HG03095 (cell line): ENCODE measurements around the gene ZMYND10.
A peak's percentile ranks its signal among the peaks of the same experiment; 100 is the strongest.

Experiments
- ATAC-seq: cut with Tn5 transposase; IDR thresholded peaks from one replicate; pipeline ENCODE4 v1.9.1; 2021; ENCODE audit warnings: moderate library complexity; ENCODE audit not compliant: unreplicated experiment

The ZMYND10 gene

GRCh38 chr3:50371133-50371685 is 25.7 kb upstream of the ZMYND10 start:
- no peak for ATAC-seq

GRCh38 chr3:50370594-50370993 is 25.1 kb upstream of the ZMYND10 start:
- no peak for ATAC-seq

- no peak for ATAC-seq
Measured at GRCh38 chr3:50369012-50369670, 23.6 kb upstream of the ZMYND10 start.

DNA sequence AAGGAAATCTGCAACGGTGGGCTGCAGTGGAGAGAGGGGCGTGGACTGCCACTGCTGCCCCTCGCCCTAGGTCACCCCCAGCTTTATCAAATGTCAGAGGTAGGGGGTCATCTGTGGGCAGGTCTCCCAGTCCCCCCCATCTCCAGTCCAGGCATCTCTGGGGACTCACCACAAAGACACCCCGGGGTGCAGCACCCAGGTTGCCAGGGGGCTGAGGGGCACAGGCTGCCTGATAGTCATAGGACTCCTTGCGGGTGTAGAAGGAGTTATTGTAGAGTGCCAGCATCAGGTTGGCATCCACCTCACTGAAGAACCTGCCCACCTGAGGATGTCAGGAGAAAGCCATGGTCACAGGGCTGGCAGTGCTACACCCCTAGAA is 20.3 kb upstream of the ZMYND10 start:
- ATAC-seq = no peak

- ATAC-seq = peak; percentile 77
Measured at GRCh38 chr3:50365080-50365841, 19.7 kb upstream of the ZMYND10 start.

DNA sequence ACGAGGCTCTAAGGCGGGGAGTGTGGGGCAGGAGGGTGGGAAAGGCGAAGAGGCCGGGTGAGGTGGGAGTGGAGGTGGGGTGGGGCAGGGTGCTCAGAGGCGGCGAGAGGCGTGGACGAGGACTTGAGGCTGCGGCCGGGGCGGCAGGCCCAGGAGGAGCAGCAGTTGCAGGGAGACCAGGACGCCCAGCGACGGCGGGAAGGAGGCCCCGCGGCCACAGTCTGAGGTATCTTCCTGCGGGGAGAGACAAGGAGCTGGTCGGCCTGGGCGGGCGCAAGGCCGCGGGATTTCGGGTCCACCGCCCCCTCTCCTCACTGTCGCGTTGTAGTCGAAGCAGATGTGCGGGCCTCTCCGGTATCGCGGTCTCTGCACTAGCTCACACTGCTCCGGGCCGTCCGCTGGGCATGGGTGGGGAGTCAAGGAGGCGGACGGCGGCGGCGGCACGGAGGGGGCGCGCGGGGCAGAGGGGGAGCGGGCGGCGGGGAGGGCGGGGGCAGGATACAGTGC is 19.1 kb upstream of the ZMYND10 start:
- peak; percentile 12 for ATAC-seq

DNA sequence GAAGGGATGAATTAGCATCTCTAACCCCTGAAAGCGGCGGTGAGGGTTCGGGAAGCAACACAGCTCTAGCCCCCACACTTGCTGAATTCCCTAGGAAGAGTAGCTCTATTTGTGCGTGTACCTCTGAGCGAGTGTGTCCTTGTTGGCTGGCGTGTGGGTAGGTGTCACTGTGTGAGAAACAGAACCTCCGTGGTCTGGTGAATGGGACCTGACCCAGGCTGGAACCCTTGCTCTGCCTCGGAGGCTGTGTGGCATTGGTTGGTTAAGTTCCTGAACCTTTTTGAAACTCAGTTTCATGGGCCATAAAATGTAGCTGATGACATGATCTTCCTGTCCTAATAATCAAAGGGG is 14.2 kb upstream of the ZMYND10 start:
- ATAC-seq = peak; percentile 7

GRCh38 chr3:50358911-50359759 is 13.6 kb upstream of the ZMYND10 start, which contains the start of gene TMEM115:
Gene TMEM115, minus strand, starts transcription at chr3:50359521. Its CDS starts 458 bp downstream, at chr3:50359063.
- peak; percentile 97 for ATAC-seq

DNA sequence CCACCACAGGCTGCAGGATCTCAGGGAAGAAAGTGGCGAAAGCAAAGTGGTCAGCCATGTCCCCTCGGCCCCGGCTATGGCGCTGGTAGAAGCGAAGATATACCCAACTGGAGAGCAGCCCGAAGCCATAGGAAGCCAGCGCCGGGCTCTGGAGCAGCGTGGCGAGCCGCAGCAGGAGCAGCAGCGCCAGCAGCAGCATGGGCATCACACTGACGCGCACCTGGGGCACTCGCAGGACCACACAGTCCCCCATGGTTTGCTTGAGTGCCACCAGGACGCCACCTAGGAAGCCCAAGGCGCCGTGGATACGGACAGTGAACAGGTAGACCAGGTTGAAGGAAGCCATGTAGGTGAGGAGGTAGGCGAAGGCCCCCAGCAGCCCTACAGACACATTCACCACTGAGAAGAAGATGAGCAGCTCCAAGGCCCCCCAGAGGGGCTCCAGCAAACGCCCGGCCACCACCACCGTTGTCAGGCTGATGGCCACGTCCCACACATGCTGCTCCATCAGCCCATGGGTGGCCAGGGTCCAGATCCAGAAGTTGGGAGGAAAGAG is 12.9 kb upstream of the ZMYND10 start:
- ATAC-seq = no peak

DNA sequence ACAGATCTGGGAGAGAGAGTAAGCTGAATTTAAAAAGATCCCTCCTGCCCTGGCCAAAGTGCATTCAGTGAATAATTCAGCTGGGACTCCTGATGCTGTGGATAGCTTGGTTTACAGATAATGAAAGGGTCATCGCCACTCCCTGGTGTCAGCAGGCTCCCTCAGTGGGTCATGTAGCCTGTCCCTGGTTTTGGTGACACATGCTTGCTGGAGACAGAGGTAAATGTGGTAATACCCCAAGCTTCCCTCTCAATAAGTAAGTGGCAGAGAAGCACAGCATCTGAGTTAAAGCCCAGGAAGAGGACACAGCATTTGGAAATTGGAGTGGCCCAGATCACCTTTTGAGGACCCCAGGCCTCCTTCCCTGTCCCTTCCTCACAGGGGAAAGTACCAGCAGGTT is 11.9 kb upstream of the ZMYND10 start:
- no peak for ATAC-seq

DNA sequence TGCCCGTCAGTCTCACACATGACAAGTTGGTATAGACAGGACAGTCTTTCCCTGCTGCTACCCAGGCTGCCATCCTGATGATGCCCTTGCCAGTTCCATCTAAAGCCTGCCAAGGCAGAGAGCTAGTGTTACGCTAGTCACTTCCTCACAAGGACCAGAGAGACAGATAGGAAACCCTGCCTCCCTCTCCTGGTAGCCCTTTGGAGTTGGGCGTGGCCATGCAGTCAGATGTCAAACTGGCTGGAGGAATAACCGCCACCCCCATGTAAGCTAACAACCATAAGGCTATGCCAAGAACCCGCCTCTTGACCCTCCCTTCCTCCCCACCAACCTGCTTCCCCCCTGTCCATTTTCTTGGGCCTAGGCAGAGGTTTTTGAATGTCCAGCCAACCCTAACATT is 11.0 kb upstream of the ZMYND10 start:
- no peak for ATAC-seq

DNA sequence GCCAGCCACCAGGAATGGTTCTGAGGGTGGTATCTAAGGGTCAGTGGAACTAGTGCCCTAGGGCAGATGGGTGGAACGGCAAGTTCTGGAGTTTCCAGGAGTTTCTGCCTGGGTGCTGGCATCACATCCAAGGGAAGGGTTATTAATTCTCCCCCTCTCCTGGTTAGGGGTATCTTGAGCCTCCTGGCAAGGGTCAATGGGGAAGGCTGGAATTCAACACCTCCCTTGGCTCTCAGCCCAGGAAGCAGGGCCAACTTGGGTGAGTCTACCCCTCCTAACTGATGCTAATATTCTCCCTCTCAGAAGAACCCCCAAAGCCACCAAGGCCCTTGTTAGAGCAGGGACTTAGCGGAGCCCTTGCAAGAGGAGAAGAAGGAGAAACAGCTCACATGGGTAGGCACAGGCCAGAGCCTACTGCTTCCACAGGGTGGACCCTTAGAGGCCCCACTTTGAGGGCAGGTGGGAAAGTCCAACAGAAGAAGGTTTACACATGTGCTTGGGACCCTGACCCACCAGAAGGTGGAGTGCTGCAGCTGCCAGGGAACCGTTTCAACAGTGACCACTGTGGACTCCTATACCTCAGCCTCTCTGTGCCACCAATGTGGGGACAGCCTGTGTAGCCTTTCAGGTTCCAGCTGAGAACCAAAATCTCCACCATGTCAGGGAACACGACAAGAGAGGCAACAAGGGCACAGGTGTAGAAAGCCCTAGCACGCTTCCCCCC is 10.5 kb upstream of the ZMYND10 start:
- no peak for ATAC-seq

DNA sequence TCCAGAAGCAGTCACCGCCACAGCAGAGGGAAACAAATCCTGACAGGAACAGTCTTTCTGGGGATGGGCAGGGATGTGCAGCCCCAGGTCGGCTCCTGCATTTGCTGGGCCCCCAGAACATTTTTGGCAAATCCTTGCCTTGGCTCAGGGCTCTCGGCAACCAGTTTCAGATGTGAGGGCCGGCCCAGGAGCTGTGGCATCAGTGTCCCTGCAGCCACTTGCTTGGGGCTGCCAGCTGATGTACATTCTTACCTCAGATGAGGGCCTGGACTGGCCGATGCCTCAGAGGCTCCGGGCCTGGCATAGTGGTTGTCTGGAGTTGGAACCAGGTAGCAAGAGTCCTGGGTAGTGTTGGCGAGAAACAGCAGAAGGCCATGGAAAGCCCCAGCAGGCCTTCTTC is 9.3 kb upstream of the ZMYND10 start:
- no peak for ATAC-seq

DNA sequence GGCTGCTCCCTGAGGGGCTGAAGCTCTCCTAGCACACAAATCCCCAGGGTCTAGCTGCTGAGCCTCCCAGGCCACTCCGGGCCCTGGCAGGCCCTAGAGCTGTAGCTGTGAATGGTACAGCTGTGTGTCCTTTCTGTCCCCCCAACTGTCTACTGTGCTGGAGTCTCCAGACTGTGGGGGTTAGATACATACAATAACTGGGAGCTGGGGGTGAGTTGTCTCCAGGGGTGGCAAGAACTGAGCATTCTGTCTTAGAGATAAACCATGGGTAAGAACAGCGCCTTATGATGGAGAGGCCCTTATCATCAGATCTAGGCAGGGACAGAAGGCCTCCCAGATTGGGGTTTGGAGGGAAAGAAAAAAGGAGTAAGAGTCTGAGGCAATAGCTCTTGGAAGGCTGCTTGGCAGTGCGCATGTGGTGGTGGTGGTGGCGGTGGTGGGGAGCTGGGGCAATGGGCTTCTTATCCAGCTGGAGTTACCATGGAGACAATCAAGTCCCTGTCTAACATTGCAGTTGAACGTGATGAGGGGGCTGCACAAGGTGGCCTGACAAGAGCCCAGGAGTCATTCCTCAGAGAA is 8.7 kb upstream of the ZMYND10 start:
- ATAC-seq = no peak

GRCh38 chr3:50353245-50354004 is 7.9 kb upstream of the ZMYND10 start:
- ATAC-seq = no peak

GRCh38 chr3:50352781-50353180 is 7.2 kb upstream of the ZMYND10 start:
- ATAC-seq = no peak

DNA sequence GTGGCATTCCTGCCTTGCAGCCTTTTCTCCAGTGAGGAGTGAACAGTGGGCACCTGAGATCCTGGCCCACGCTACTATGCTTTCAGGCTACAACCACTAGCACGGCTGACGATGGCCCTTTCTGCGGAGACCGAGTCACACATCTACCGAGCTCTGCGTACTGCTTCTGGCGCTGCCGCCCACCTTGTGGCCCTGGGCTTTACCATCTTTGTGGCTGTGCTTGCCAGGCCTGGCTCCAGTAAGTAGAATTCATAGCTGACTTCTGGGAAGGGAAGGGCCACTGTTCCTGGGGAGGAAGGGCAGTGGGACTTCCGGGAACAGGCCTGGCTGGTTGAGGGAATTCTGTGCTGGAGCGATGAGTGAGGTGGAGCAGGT is 5.8 kb upstream of the ZMYND10 start:
- no peak for ATAC-seq

DNA sequence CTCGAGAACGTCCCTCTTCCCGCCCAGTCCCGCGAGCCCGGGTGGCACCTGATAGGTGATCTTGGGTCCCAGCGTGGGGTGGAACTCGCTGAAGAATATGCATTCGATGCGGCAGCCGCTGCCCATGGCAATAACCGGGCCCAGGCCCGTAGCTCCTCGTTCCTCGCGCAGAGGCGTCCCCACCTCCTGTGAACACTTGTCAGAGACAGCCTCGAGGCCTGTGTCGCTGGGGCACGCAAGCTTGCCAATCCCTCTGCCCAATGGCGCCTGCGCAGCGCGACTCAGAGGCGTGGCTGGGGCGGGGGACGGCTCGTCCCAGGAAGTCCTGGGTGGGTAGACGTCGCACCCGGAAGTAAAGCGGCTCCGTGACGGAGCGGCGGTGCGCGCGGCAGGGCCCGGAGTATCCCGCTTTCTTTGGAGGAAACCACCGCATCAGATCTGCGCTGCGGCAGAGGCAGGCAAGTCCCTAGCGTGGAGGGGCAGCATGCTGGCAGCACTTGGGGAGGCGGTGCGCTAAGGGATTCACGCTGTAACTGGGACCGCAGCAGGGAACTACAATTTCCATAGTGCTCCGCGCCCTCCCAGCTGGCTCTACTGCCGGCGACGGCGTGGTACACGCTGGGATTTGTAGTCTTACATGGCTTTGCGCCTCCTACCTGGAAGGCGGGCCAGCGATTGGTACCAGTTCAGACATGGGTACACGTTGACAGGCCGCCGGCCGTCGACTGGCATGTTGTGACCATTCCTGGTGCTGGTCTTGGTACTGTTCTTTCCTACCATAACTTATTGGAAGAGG is 5.2 kb upstream of the ZMYND10 start, which contains the start of the genes CYB561D2 and NPRL2:
Gene CYB561D2, plus strand, starts transcription at position 336 of the 796 bp plus-strand sequence. CDS start 572 bp downstream, outside the sequence.
Gene NPRL2, minus strand, starts transcription at position 249 of the 796 bp plus-strand sequence. Its CDS starts 123 bp downstream, at position 126.
- ATAC-seq = peak; percentile 76
